ENCODE measurements around the gene CPT1B. TPM values are rescaled to one million over a fixed set of nuclear protein-coding genes. Genes with fewer than 3 reads are reported as not detected.

CPT1B gene
- total RNA-seq, 1 donor from 2014 or later, result 10.3 TPM

DNA sequence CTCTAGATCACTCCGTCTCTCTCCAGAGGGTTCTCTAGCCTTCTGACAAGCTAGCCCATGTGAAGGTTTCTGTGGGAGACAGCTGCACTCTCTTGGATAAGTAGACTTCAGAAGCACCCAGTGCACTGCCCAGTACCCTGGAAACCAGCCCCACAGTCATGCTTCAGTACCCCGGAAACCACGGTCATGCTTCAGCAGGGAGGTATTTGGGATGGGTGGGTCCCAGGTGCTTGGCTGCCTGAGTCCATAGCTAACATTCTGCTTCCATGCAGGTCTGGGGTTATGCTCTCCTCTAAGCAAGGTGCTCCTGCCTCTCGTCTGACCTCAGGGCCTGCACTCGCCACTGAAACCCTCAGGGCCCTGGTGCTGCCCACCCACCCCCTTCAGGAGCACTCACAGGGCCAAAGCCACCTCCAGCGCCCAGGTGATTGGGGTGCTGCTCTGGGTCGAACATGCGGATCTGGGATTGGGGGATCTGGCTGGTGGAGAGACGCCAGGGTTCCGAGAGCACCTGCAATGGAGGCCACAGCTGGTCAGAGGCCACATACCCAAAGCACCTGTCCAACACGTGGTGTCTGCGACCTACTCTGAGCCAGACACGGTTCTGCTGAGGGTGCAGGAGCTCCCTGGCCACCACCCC is 8.2 kb downstream of the CPT1B start:
- DNase-seq, result no peak

DNA sequence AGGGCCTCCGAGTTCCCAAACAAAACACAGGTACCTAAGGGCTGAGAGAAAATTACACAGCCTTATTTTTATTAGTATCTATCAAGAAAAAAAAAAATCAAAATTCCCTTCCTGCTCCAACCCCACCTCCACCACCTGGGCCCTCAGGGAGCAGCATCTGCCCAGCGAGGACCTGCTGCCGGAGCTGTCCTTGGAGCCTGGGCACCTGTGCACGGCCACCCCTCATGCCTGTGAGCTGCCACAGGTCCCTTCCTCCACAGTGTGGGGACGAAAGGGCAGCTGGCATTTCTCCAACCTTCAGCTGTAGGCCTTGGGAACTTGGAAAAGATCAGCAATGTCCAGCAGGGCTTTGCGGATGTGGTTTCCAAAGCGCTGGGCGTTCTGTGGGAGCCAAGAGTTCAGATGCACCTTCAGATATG is 9.2 kb downstream of the CPT1B start:
- no peak for DNase-seq

DNA sequence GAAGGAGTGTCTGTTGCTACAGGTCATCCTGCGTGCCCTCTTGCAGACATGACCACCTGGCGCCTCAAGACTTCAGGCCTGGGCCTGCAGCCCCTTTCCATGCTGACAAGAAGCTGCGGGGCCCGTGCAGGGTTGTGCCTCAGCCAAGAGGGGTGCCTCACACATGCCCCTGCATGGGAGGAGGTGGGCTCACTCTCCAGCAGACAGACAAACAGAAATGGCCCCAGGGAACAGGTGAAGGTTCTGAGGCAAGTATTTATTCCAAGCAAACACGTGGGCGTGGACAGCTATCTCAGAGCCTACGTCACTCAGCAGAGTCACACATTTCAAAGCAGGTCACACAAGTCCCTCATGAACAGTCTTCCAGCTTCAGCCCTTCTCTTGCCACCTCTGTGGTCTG is 9.6 kb downstream of the CPT1B start:
- no peak for DNase-seq

- no peak for DNase-seq
Measured at GRCh38 chr22:50567721-50568252, 10.4 kb downstream of the CPT1B start.

DNA sequence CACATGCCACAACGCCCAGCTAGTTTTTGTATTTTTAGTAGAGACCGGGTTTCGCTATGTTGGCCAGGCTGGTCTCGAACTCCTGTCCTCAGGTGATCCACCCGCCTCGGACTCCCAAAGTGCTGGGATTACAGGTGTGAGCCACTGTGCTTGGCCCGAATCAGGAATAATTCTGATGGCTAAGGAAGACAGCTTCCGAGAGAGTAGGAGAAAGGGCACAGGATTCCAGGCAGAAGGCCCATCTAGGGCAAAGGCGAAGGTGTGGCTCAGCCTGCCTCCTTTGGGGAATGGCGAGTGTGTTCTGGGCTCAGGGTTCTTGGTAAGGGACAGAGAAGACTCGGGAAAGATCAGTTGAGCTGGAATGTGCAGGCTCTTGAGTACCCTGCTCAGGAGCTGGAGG is 13.9 kb downstream of the CPT1B start:
- DNase-seq, result no peak

- DNase-seq, result no peak
Measured at GRCh38 chr22:50563413-50564160, 14.6 kb downstream of the CPT1B start.

GRCh38 chr22:50562523-50563412 is 15.5 kb downstream of the CPT1B start, which contains the start of gene SYCE3:
Gene SYCE3 (minus strand): TSS chr22:50562919. CDS start chr22:50556405, 6,514 bp downstream.
- peak; percentile 81 for DNase-seq

GRCh38 chr22:50561401-50562358 is 16.5 kb downstream of the CPT1B start:
- no peak for DNase-seq

DNA sequence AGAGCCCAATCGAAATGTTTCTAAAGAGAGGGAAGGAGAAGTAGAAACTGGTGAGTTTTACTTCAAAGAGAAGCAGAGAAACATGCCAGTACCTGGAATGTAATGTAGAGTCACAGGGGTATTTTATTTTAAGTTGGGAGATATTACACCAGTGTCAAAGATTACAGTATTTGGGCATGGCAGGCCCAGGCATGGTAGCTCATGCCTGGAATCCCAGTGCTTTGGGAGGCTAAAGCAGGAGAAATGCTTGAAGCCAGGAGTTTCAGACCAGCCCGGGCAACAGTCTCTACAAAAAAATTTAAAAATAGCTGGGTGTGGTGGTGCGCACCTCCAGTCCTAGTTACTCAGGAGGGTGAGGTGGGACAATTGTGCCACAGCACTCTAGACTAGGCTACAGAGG is 18.2 kb downstream of the CPT1B start:
- no peak for DNase-seq

GRCh38 chr22:50556703-50557102 is 21.5 kb downstream of the CPT1B start:
- no peak for DNase-seq

DNA sequence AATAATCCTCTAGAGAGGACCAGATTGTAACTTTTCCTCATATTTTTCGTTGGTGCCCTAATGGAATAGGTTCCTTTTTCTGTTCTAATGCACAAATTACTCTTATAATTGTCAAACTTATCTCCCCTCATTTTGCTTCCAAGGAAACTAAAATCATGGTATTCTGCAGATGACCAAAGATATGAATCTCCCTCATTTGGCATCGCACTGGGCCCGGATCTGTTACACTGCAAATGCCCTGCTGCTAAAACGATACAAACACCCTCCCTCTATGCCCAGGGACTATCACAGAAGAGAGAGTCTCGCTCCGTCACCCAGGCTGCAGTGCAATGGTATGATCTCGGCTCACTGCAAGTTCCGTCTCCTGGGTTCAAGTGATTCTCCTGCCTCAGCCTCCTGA is 24.9 kb downstream of the CPT1B start:
- no peak for DNase-seq

GRCh38 chr22:50551160-50551752 is 27.0 kb downstream of the CPT1B start:
- no peak for DNase-seq

DNA sequence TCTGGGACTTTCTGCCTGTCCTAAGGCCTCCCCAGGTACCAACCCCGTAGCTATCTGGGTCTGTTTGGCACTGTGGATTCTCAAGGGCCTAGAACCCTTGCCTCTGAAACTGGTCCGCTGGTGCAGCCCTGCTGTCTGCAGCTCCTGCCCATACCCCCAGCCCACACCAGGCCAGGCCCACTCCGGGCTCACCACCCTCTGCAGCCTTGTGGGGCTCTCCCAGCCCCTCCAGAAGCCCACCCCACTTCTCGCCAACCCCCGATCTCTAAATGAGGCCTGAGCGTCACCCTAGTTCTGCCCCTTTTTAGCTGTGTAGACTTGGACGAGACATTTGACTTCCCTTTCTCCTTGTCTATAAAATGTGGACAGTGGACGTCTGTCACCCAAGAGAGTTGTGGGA is 27.8 kb downstream of the CPT1B start:
- no peak for DNase-seq

GRCh38 chr22:50548921-50549790 is 29.1 kb downstream of the CPT1B start:
- no peak for DNase-seq

GRCh38 chr22:50548040-50548920 is 29.9 kb downstream of the CPT1B start:
- DNase-seq, result no peak

- no peak for DNase-seq
Measured at GRCh38 chr22:50547263-50547985, 30.8 kb downstream of the CPT1B start.

DNA sequence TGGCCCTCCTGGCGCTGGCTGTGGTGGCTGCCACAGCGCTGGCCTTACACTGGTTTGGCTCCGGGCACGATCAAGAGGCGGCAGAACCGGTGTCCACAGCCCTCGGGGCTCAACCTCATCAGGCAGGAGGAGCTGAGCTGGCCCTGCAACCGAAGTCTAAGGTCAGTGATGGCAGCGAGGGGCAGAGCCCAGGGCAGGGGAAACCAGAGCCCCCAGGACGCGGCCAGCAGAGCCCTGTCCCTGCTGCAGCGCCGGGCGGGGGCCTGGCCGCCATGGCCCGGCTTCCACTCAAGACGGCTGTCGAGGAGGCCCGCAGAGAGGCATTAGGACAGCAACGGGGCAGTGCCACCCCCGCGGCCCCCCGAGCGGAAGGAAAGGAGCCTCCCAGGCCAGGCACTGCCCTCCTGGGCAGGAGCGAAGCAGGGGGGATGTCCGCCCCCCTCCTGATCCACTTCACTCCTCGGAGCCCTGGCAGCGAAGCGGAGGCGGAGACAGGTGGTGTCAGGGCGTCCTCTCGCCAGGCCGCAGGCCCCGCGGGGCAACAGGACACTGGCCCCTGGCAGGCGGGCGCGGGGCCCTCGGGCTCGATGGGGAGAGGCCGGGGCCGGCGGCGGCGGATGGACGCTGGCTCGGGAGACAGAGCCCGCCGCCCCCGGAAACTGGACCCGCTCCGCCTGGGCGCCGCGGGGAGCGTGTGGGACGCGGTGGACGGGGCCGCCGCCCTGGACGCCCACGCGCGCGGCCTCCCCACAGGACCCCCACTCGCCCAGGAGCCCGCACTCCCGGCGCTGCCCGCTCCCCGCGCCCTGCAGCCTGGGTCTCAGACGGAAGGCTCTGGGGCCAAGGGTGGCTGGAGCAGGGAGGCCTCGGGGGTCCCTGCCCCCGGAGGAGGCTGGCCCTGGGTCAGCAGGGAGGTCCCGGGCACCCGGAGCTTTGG is 31.6 kb downstream of the CPT1B start:
- DNase-seq, result no peak

Data from skin of body (tissue), 2 donors.